Gastroesophageal sphincter (tissue), 4 donors: ENCODE measurements around the gene AVP. TPM values are rescaled to one million over a fixed set of nuclear protein-coding genes. Genes with fewer than 3 reads are reported as not detected.
A peak's percentile ranks its signal among the peaks of the same experiment; 100 is the strongest.

ENCODE experiments used
- ATAC-seq: fragments of 150-250 bp; one replicate; pipeline ENCODE4 v1.9.1; 2016; ENCODE audit warnings: mild to moderate bottlenecking, moderate library complexity
- H3K27ac ChIP-seq, 4 donors: fragments of 200-600 bp; sonication (generic) in 3 of 4; 1 replicate in 3 of 4; 2 replicates in 1 of 4; pipeline ENCODE4 v1.5.1; 2016 to 2019
- H3K27me3 ChIP-seq: fragments of 200-600 bp; sonication (generic); one replicate; pipeline ENCODE4 v1.5.1; 2019
- H3K36me3 ChIP-seq, 2 donors: fragments of 200-600 bp; sonication (generic); one replicate each; pipeline ENCODE4 v1.5.1; 2019; ENCODE audit warnings: control low read depth in 1 of 2
- H3K4me1 ChIP-seq, 3 donors: fragments of 200-600 bp; sonication (generic); 1 replicate in 2 of 3; 2 replicates in 1 of 3; pipeline ENCODE4 v1.5.1; 2016 to 2019; ENCODE audit warnings: control low read depth in 2 of 3
- H3K4me3 ChIP-seq, 2 donors: fragments of 200-600 bp; sonication (generic); one replicate each; pipeline ENCODE4 v1.5.1; 2019; ENCODE audit warnings: mild to moderate bottlenecking in 1 of 2, moderate library complexity in 1 of 2
- H3K9me3 ChIP-seq, 3 donors: fragments of 200-600 bp; sonication (generic); one replicate each; pipeline ENCODE4 v1.5.1; 2017 to 2019; ENCODE audit warnings: control low read depth in 2 of 3
- EP300 ChIP-seq: sonication (generic); formaldehyde crosslinking; IDR thresholded peaks from one replicate; pipeline ENCODE4 v1.6.1; 2017; ENCODE audit warnings: antibody characterized with exemption, mild to moderate bottlenecking
- POLR2A ChIP-seq, 2 donors: fragments of 450-650 bp; IDR thresholded peaks; one replicate each; pipeline ENCODE4 v1.6.1; 2017; ENCODE audit warnings: antibody characterized with exemption in 2 of 2, mild to moderate bottlenecking in 2 of 2, moderate library complexity in 1 of 2
- POLR2AphosphoS5 ChIP-seq: sonication (generic); formaldehyde crosslinking; IDR thresholded peaks from one replicate; pipeline ENCODE4 v1.6.1; 2017; ENCODE audit warnings: antibody characterized with exemption
- WGBS, 2 donors: methylation state at CpG; one replicate each; pipeline ENCODE4 v1.1.5; 2018; ENCODE audit warnings: low coverage in 1 of 2; 5-methylcytosine and 5-hydroxymethylcytosine counted together
- total RNA-seq, 4 donors: library from RNA; depleted of rRNA; stranded (reverse); fragments of >200 nt; gene quantifications; one replicate each; pipeline ENCODE4 v1.1.0, GENCODE V29; 2016
- TF ChIP-seq, protein P1 (sequence below), 4 experiments: fragments of 200-600 bp in 2 of 4; fragments of 450-650 bp in 2 of 4; sonication (generic) in 1 of 4; IDR thresholded peaks; one replicate each; pipeline ENCODE4 v1.5.1; 2017 to 2019; ENCODE audit warnings: antibody characterized with exemption in 4 of 4, mild to moderate bottlenecking in 2 of 4, moderate library complexity in 2 of 4

The AVP gene
- total RNA-seq, 4 donors from 2014 or later = not detected

DNA sequence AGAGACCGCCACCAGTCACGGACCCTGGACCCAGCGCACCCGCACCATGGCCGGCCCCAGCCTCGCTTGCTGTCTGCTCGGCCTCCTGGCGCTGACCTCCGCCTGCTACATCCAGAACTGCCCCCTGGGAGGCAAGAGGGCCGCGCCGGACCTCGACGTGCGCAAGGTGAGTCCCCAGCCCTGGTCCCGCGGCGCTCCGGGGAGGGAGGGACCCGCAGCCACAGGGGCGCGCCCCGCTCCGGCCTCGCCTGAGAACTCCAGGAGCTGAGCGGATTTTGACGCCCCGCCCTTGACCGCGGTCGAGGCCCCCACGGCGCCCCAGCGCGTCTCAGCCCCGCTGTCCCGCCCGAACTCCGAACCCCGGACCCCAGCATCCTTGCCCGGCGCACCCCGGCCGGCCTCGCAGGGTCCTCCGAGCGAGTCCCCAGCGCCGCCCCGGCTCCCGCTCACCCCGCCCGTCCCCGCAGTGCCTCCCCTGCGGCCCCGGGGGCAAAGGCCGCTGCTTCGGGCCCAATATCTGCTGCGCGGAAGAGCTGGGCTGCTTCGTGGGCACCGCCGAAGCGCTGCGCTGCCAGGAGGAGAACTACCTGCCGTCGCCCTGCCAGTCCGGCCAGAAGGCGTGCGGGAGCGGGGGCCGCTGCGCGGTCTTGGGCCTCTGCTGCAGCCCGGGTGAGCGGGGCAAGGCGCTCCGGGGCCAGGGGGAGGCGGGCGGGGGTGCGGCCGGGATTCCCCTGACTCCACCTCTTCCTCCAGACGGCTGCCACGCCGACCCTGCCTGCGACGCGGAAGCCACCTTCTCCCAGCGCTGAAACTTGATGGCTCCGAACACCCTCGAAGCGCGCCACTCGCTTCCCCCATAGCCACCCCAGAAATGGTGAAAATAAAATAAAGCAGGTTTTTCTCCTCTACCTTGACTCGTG, 12.7 kb downstream of the AVP start, which contains the start of gene OXT:
OXT (plus strand) TSS at position 11 of the 920 bp plus-strand sequence; CDS start at position 47, 36 bp downstream.
- H3K27me3 ChIP-seq = peaks cover 66% of the 10 kb centered on the region
- peaks cover 0 to 16% (median 6%) of the 10 kb centered on the region in 3 donors for H3K4me1 ChIP-seq
- no peaks in the 10 kb centered on the region for H3K36me3 ChIP-seq
- 0% methylated on average over 6 of the region's 95 CpGs; no CpG with 5 or more reads in 1 of the 2 donors for WGBS, 2 donors
- peak within 1 kb of the TSS; percentile 23 to 58 for H3K4me3 ChIP-seq
- ATAC-seq = peak; percentile 60
- TF ChIP-seq POLR2A (IDR thresholded peaks at IDR 0.05) = peak in 1 of 2 donors; percentile 13
- no peak for TF ChIP-seq EP300
- H3K27ac ChIP-seq = peak within 1 kb of the TSS in 1 of 4 donors; percentile 44
- no peaks in the 10 kb centered on the region for H3K9me3 ChIP-seq

DNA sequence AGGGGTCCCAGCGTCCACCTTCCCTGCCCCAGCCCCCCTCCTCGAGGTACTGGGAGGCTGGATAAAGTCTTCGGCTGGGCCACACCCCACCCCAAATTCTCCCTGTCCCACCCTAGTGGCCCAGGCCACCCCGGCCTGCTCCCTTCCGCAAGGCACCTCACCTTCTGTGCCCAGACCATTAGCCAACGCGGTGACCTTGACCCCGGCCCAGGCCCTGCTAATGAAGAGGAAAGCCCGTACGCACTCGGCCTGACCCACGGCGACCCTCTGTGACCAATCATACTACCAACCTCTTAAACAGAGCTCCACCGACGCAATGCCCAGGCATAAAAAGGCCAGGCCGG, 13.3 kb downstream of the AVP start:
- WGBS, 2 donors = no CpG with 5 or more reads among the region's 16 CpGs
- Histone ChIP-seq H3K36me3 (no peaks in the 10 kb centered on the region), H3K27me3 (peaks cover 60% of the 10 kb centered on the region), H3K27ac (peak overlapping the region in 1 of 4 donors; percentile 44), H3K4me3 (peak overlapping the region in 1 of 2 donors; percentile 58), H3K9me3 (no peaks in the 10 kb centered on the region), H3K4me1 (peaks cover 0 to 16% (median 6%) of the 10 kb centered on the region in 3 donors)
- no peak for ATAC-seq
- TF ChIP-seq POLR2AphosphoS5 = no peak
- no peak for TF ChIP-seq EP300
- TF ChIP-seq, protein P1, sequence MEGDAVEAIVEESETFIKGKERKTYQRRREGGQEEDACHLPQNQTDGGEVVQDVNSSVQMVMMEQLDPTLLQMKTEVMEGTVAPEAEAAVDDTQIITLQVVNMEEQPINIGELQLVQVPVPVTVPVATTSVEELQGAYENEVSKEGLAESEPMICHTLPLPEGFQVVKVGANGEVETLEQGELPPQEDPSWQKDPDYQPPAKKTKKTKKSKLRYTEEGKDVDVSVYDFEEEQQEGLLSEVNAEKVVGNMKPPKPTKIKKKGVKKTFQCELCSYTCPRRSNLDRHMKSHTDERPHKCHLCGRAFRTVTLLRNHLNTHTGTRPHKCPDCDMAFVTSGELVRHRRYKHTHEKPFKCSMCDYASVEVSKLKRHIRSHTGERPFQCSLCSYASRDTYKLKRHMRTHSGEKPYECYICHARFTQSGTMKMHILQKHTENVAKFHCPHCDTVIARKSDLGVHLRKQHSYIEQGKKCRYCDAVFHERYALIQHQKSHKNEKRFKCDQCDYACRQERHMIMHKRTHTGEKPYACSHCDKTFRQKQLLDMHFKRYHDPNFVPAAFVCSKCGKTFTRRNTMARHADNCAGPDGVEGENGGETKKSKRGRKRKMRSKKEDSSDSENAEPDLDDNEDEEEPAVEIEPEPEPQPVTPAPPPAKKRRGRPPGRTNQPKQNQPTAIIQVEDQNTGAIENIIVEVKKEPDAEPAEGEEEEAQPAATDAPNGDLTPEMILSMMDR (IDR thresholded peaks at IDR 0.05) = no peak
- no peak for TF ChIP-seq POLR2A (IDR thresholded peaks at IDR 0.05)

DNA sequence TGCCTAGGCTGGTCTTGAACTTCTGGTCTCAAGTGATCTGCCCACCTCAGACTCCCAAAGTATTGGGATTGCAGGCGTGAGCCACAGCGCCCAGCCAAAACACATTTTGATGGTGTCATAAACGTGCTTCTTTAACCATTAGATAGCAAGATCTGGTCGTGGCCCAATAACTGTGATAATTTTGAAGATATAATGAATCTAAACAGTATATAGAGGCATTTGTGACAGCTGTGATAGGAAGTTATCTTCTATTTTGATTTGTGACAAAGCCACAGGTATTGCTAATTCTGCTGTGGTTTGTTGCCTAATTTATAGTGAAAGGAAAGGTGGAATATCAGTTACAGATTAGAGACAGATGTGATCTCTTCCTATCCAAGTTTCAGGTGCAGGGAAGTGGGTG, 13.8 kb downstream of the AVP start:
- Histone ChIP-seq H3K27ac (no peak overlapping the region), H3K4me1 (peaks cover 0 to 16% (median 6%) of the 10 kb centered on the region in 3 donors), H3K9me3 (no peaks in the 10 kb centered on the region), H3K36me3 (no peaks in the 10 kb centered on the region), H3K27me3 (peaks cover 54% of the 10 kb centered on the region), H3K4me3 (no peak overlapping the region)
- no peak for TF ChIP-seq EP300
- TF ChIP-seq, protein P1 (IDR thresholded peaks at IDR 0.05) = no peak
- TF ChIP-seq POLR2AphosphoS5 = no peak
- no peak for TF ChIP-seq POLR2A (IDR thresholded peaks at IDR 0.05)
- no peak for ATAC-seq
- 82 to 92% methylated on average over 4 of the region's 4 CpGs for WGBS, 2 donors

DNA sequence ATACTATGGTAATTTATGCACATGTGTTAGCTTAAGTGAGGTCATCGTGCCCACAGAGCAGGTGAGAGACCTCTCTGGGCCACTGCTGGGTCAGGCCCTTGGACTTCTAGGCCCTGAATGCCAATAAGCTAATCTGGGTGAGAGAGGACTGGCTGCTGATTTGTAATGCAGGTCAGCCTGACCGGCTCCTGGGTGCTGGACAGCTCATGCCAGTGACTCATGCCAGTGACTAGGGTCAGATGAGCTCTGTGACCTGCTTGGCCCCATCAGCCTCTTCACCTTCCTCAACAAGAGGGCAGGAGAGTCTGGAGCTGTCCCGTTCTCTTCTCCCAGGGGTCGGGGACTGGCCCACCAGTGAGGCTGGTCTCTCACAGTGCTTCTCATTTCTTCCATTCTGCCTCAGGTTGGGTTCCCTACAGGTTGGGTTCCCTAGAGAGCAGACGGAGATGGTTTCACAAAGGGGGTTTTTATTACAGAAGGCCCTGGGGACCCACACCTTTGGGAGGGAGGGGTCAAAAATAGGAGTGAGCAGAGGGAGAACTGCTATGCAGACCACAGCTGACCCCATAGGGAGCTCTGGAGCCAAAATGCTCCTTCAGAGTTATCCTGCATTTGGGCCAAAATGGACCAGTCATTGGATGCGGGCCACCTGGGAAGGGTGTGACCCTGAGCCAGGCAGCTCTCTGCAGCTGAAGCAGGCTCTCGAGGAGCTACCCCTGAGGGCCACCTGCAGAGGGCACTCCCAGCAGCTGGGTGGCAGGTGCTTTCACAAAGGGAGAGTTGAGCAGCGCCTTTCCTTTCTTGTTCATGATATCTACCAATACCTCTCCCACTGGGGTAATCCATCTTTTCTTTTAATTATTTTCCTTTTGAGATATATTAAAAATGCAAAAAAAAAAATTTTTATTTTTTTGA, 15.3 kb downstream of the AVP start:
- ATAC-seq = no peak
- TF ChIP-seq POLR2AphosphoS5 = no peak
- TF ChIP-seq, protein P1 (IDR thresholded peaks at IDR 0.05) = no peak
- TF ChIP-seq EP300 = no peak
- no peak for TF ChIP-seq POLR2A (IDR thresholded peaks at IDR 0.05)
- peaks cover 0 to 16% (median 6%) of the 10 kb centered on the region in 3 donors for H3K4me1 ChIP-seq
- no peak overlapping the region for H3K27ac ChIP-seq
- H3K4me3 ChIP-seq = no peak overlapping the region
- peaks cover 49% of the 10 kb centered on the region for H3K27me3 ChIP-seq
- no peaks in the 10 kb centered on the region for H3K9me3 ChIP-seq
- H3K36me3 ChIP-seq = no peaks in the 10 kb centered on the region
- WGBS, 2 donors = 100% methylated on average over 1 of the region's 8 CpGs; no CpG with 5 or more reads in 1 of the 2 donors

DNA sequence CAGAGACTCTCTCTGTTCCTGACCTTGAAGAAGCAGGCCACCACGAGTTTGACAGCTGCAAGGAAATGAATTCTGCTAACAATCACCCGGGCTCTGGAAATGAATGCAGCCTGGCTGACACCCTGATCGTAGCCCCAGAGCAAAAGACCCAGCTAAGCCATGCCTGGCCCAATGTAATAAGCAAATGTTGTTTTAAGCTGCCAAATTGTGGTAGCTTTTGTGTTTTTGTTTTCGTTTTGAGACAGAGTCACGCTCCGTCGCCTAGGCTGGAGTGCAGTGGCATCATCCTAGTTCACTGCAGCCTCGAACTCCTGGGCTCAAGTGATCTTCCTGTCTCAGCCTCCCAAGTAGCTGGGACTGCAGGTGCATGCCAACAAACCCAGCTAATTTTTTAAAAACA, 16.4 kb downstream of the AVP start:
- no peak for ATAC-seq
- no peak overlapping the region for H3K27ac ChIP-seq
- no peaks in the 10 kb centered on the region for H3K36me3 ChIP-seq
- no peaks in the 10 kb centered on the region for H3K9me3 ChIP-seq
- WGBS, 2 donors = 72 to 77% methylated on average over 8 of the region's 8 CpGs
- peaks cover 44% of the 10 kb centered on the region for H3K27me3 ChIP-seq
- peaks cover 0 to 16% (median 6%) of the 10 kb centered on the region in 3 donors for H3K4me1 ChIP-seq
- no peak for TF ChIP-seq POLR2A (IDR thresholded peaks at IDR 0.05)
- TF ChIP-seq EP300 = no peak
- TF ChIP-seq, protein P1 (IDR thresholded peaks at IDR 0.05) = no peak
- no peak for TF ChIP-seq POLR2AphosphoS5
- H3K4me3 ChIP-seq = no peak overlapping the region
